HepG2 (cell line): ENCODE measurements around the gene GRIA3. TPM values are rescaled to one million over a fixed set of nuclear protein-coding genes. Genes with fewer than 3 reads are reported as not detected.

Experiments
- ATAC-seq: fragments of 200-7000 bp; cut with Tn5 transposase; 3 replicates; pipeline ENCODE4 v1.9.1; 2020; ENCODE audit warnings: mild to moderate bottlenecking, moderate library complexity
- BruUV-seq: library from RNA; stranded (reverse); fragments of 400-500 nt; replicated peaks from 2 replicates; lab custom pipeline; 2021; lab: Mats Ljungman, UMichigan
- CTCF ChIA-PET: fragments of 300-600 bp; formaldehyde crosslinking; extraction: SDS; loops from one replicate; lab custom pipeline; 2021; ENCODE audit warnings: low total read pairs, inconsistent platforms, low intra/inter-chr PET ratio; lab: Yijun Ruan, JAX
- POLR2A ChIA-PET: fragments of 350-600 bp; sonication (Branson Sonifier 250); formaldehyde crosslinking; loops from one replicate; lab custom pipeline; 2020; ENCODE audit warnings: antibody characterized with exemption, inconsistent platforms; lab: Yijun Ruan, JAX
- DNase-seq: peaks from one replicate; pipeline ENCODE4 v3.0.0-alpha.2; 2015; ENCODE audit warnings: low spot score
- FAIRE-seq: peaks from 3 replicates; lab custom pipeline; 2011; peaks lifted over from hg19 to GRCh38; lab: Jason Lieb, UNC
- H2AFZ ChIP-seq: one replicate; pipeline ENCODE4 v1.6.1; 2011; ENCODE audit warnings: low read length, inconsistent platforms
- H3K27ac ChIP-seq: fragments of 300-600 bp; 3 replicates; pipeline ENCODE4 v1.8.0; 2011; ENCODE audit warnings: mixed run types, mild to moderate bottlenecking, mixed read lengths, low read length, inconsistent platforms; ENCODE audit not compliant: insufficient read depth; ENCODE audit errors: extremely low read length
- H3K27me3 ChIP-seq, 2 experiments: fragments of 200-600 bp in 1 of 2; 2 replicates in 1 of 2; 3 replicates in 1 of 2; pipeline versions ENCODE4 v1.6.0 to v1.8.0; 2011; ENCODE audit warnings: low read length in 2 of 2, mild to moderate bottlenecking in 2 of 2, moderate library complexity in 2 of 2, inconsistent platforms in 1 of 2; ENCODE audit not compliant: insufficient read depth in 2 of 2, control insufficient read depth in 1 of 2
- H3K36me3 ChIP-seq, 2 experiments: fragments of 200-600 bp in 1 of 2; replicated peaks in 1 of 2; 2 replicates in 1 of 2; 3 replicates in 1 of 2; pipeline versions ENCODE4 v1.5.1 to v1.8.0; 2011; ENCODE audit warnings: low read length in 2 of 2, inconsistent platforms in 1 of 2; ENCODE audit not compliant: insufficient read depth in 2 of 2, control insufficient read depth in 1 of 2
- H3K4me1 ChIP-seq: 2 replicates; pipeline ENCODE4 v1.5.1; 2012; ENCODE audit warnings: low read length, inconsistent platforms; ENCODE audit not compliant: insufficient read depth
- H3K4me2 ChIP-seq: 2 replicates; pipeline ENCODE4 v1.6.0; 2011; ENCODE audit warnings: low read depth, low read length, inconsistent platforms
- H3K4me3 ChIP-seq, 3 experiments: fragments of 200-600 bp in 1 of 3; sonication (generic), shearing (Covaris generic) in 1 of 3; replicated peaks in 1 of 3; 2 replicates each; pipeline ENCODE4 v1.5.1; 2011 to 2016; ENCODE audit warnings: low read length in 3 of 3, inconsistent platforms in 2 of 3, low read depth in 2 of 3, mild to moderate bottlenecking in 2 of 3, control low read depth in 1 of 3, mixed read lengths in 1 of 3; ENCODE audit not compliant: insufficient read depth in 1 of 3
- H3K79me2 ChIP-seq: one replicate; pipeline ENCODE4 v1.6.1; 2011; ENCODE audit warnings: low read length, inconsistent platforms; ENCODE audit not compliant: insufficient read depth
- H3K9ac ChIP-seq: 2 replicates; pipeline ENCODE4 v1.6.0; 2011; ENCODE audit warnings: mild to moderate bottlenecking, low read depth, low read length, inconsistent platforms; ENCODE audit not compliant: insufficient read depth
- H3K9me3 ChIP-seq: 2 replicates; pipeline ENCODE4 v1.5.1; 2012; ENCODE audit warnings: mild to moderate bottlenecking, low read length
- H4K20me1 ChIP-seq: 2 replicates; pipeline ENCODE4 v1.6.0; 2011; ENCODE audit warnings: inconsistent platforms, mild to moderate bottlenecking, low read length, moderate library complexity; ENCODE audit not compliant: insufficient read depth
- ATAD3A ChIP-seq: sonication (generic); formaldehyde crosslinking; IDR thresholded peaks from 2 replicates; pipeline ENCODE4 v1.4.0; 2020; ENCODE audit warnings: missing genetic modification reagents
- HIVEP1 ChIP-seq: sonication (generic); formaldehyde crosslinking; IDR thresholded peaks from 2 replicates; pipeline ENCODE4 v1.4.0; 2020; ENCODE audit warnings: mild to moderate bottlenecking, missing genetic modification reagents
- JDP2 ChIP-seq: sonication (generic); formaldehyde crosslinking; IDR thresholded peaks from 2 replicates; pipeline ENCODE4 v1.8.1; 2022; ENCODE audit warnings: missing genetic modification reagents, borderline replicate concordance
- MLLT10 ChIP-seq: sonication (generic); formaldehyde crosslinking; IDR thresholded peaks from 2 replicates; pipeline ENCODE4 v1.4.0; 2020; ENCODE audit warnings: missing genetic modification reagents
- PHF5A ChIP-seq: IDR thresholded peaks from one replicate; pipeline ENCODE4 v1.6.1; 2018; ENCODE audit warnings: low read depth, missing genetic modification reagents; ENCODE audit not compliant: unreplicated experiment
- SMARCE1 ChIP-seq: fragments of 450-650 bp; IDR thresholded peaks from 2 replicates; pipeline ENCODE4 v1.6.1; 2017; ENCODE audit warnings: borderline replicate concordance
- ZNF224 ChIP-seq: sonication (generic); formaldehyde crosslinking; IDR thresholded peaks from 2 replicates; pipeline ENCODE4 v1.5.0; 2020; ENCODE audit warnings: mild to moderate bottlenecking, missing genetic modification reagents
- ZNF234 ChIP-seq: sonication (generic); formaldehyde crosslinking; conservative IDR thresholded peaks from 2 replicates; pipeline ENCODE4 v1.5.1; 2020; ENCODE audit warnings: mild to moderate bottlenecking, missing genetic modification reagents
- WGBS: methylation state at CpG from one replicate; pipeline ENCODE4 v1.1.6; 2017; ENCODE audit warnings: low lambda C conversion rate; 5-methylcytosine and 5-hydroxymethylcytosine counted together
- in situ Hi-C: cut with HindIII; loops from 2 replicates; pipeline ENCODE4 v1.10.0; 2017; ENCODE audit warnings: low pct_unique_long_range_greater_than_20kb; ENCODE audit not compliant: extremely low pct_ligation_motif_present
- intact Hi-C: fragments of 100-400 bp; cut with micrococcal nuclease; formaldehyde crosslinking; loops from one replicate; pipeline ENCODE4 v1.10.0; 2022; ENCODE audit not compliant: unreplicated experiment
- polyA plus RNA-seq, 8 experiments: library from polyadenylated mRNA; depleted of rRNA in 3 of 8; stranded (reverse) in 7 of 8; unstranded in 1 of 8; fragments of >200 nt; fragmentation: Illumina TruSeq in 4 of 8; extraction: Trizol in 4 of 8; gene quantifications; 2 replicates each; pipeline versions ENCODE4 v1.2.1 to v1.2.3, GENCODE V29; 2011 to 2016; ENCODE audit warnings: low read depth in 4 of 8, missing spikeins in 1 of 8, mixed read lengths in 1 of 8; ENCODE audit not compliant: insufficient read depth in 1 of 8
- total RNA-seq, 5 experiments: library from RNA; depleted of rRNA; stranded (reverse); fragments of >200 nt; fragmentation: Illumina TruSeq; extraction: Trizol; gene quantifications; 2 replicates each; pipeline ENCODE4 v1.2.3, GENCODE V29; 2016; ENCODE audit warnings: low read depth in 1 of 5
- TF ChIP-seq, protein P1 (sequence below), 2 experiments: sonication (generic) in 1 of 2; formaldehyde crosslinking in 1 of 2; IDR thresholded peaks; 2 replicates each; pipeline versions ENCODE4 v1.4.0 to v1.6.1; 2018 to 2020; ENCODE audit warnings: missing genetic modification reagents in 2 of 2, borderline replicate concordance in 1 of 2, low read depth in 1 of 2, mild to moderate bottlenecking in 1 of 2, missing biosample characterization in 1 of 2
- TF ChIP-seq, protein P2 (sequence below): sonication (generic); formaldehyde crosslinking; IDR thresholded peaks from 2 replicates; pipeline ENCODE4 v1.9.0; 2021; ENCODE audit warnings: missing genetic modification reagents, borderline replicate concordance
- TF ChIP-seq, protein P3 (sequence below): sonication (generic); formaldehyde crosslinking; IDR thresholded peaks from 2 replicates; pipeline ENCODE4 v1.4.0; 2020; ENCODE audit warnings: mild to moderate bottlenecking, missing genetic modification reagents, borderline replicate concordance

The GRIA3 gene
- total and polyA plus RNA-seq, 2 of the 13 experiments (the other 11 are each of a cell fraction or from before 2014, with no cell fraction given): not detected

DNA sequence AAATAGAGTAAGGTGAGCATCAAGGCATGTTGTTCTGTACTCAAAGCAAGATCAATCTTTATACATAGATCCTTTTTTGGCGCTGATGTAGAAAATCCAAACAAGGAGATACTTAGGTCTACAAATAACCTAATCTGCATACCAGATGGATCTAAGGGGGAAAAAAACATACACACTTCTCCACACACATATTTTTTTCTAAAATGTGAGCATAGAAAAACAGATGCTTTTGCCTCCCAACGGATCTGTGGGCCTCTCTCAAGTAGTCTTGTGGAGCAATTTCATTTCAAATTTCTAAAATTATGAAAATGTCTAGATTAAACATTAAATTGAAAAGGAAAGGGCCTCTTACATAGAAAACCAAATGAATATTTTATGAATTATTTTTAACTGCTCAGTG is 166.1 kb downstream of the GRIA3 start:
- Histone ChIP-seq H3K9me3 (no peaks in the 10 kb centered on the region), H3K79me2 (no peaks in the 10 kb centered on the region), H3K9ac (no peak overlapping the region)
- ATAC-seq (no peak), FAIRE-seq (no peak)
- 0% methylated on average over 2 of the region's 2 CpGs for WGBS
- TF ChIP-seq JDP2 (CRISPR knock-in tag) (no peak), ZNF234 (CRISPR knock-in tag) (no peak), ZNF224 (CRISPR knock-in tag) (no peak)
- TF ChIP-seq, protein P1, sequence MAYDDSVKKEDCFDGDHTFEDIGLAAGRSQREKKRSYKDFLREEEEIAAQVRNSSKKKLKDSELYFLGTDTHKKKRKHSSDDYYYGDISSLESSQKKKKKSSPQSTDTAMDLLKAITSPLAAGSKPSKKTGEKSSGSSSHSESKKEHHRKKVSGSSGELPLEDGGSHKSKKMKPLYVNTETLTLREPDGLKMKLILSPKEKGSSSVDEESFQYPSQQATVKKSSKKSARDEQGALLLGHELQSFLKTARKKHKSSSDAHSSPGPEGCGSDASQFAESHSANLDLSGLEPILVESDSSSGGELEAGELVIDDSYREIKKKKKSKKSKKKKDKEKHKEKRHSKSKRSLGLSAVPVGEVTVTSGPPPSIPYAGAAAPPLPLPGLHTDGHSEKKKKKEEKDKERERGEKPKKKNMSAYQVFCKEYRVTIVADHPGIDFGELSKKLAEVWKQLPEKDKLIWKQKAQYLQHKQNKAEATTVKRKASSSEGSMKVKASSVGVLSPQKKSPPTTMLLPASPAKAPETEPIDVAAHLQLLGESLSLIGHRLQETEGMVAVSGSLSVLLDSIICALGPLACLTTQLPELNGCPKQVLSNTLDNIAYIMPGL (CRISPR knock-in tag; IDR thresholded peaks at IDR 0.05; ENCODE audit: borderline replicate concordance in 1 of 2, low read depth in 1 of 2): no peak
- TF ChIP-seq, all 625 proteins: peak for 0
- no peak overlapping the region for H3K4me3 ChIP-seq
- no peaks in the 10 kb centered on the region for H3K4me1 ChIP-seq
- no peak overlapping the region for H2AFZ ChIP-seq
- POLR2A ChIA-PET: no interaction called here
- no peak for DNase-seq
- no peak overlapping the region for H3K4me2 ChIP-seq
- H4K20me1 ChIP-seq: no peaks in the 10 kb centered on the region
- intact Hi-C loops: no loop called here
- H3K36me3 ChIP-seq: no peaks in the 10 kb centered on the region
- in situ Hi-C loops: no loop called here
- no peaks in the 10 kb centered on the region for H3K27me3 ChIP-seq
- no peak overlapping the region for H3K27ac ChIP-seq
- BruUV-seq: no TSS peak
- CTCF ChIA-PET: no interaction called here

DNA sequence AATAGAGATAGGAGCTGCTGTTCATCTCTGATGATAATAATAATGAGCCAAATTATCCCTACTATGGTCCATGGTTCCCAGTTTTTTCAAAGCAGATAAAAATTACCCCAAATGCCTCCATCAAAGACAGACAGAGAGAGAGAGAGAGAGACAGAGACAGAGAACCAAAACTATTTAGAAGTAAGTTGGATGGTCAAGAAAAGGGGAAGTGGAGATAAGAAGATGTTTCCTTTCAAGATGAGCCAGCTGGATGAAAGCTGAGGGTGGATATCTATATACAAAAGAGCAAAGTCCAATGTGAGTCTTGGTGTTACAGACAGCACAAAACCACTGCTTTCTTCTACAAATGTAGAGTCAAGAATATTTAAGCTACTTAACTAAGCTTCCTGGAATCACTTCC is 173.9 kb downstream of the GRIA3 start:
- no TSS peak for BruUV-seq
- no peak overlapping the region for H3K4me3 ChIP-seq
- H3K79me2 ChIP-seq: no peaks in the 10 kb centered on the region
- no peaks in the 10 kb centered on the region for H3K4me1 ChIP-seq
- H3K9ac ChIP-seq: no peak overlapping the region
- H4K20me1 ChIP-seq: no peaks in the 10 kb centered on the region
- H3K4me2 ChIP-seq: no peak overlapping the region
- FAIRE-seq (no peak), DNase-seq (no peak), ATAC-seq (no peak)
- H3K27ac ChIP-seq: no peak overlapping the region
- H3K27me3 ChIP-seq: no peaks in the 10 kb centered on the region
- CTCF ChIA-PET: no interaction called here
- in situ Hi-C loops (no loop called here), intact Hi-C loops (no loop called here)
- POLR2A ChIA-PET: no interaction called here
- no peaks in the 10 kb centered on the region for H3K9me3 ChIP-seq
- no peaks in the 10 kb centered on the region for H3K36me3 ChIP-seq
- no peak overlapping the region for H2AFZ ChIP-seq
- TF ChIP-seq HIVEP1 (CRISPR knock-in tag) (no peak), MLLT10 (CRISPR knock-in tag) (no peak), ATAD3A (CRISPR knock-in tag) (no peak), PHF5A (CRISPR knock-in tag) (no peak), SMARCE1 (no peak)
- TF ChIP-seq, protein P2, sequence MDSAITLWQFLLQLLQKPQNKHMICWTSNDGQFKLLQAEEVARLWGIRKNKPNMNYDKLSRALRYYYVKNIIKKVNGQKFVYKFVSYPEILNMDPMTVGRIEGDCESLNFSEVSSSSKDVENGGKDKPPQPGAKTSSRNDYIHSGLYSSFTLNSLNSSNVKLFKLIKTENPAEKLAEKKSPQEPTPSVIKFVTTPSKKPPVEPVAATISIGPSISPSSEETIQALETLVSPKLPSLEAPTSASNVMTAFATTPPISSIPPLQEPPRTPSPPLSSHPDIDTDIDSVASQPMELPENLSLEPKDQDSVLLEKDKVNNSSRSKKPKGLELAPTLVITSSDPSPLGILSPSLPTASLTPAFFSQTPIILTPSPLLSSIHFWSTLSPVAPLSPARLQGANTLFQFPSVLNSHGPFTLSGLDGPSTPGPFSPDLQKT: no peak
- TF ChIP-seq, protein P3, sequence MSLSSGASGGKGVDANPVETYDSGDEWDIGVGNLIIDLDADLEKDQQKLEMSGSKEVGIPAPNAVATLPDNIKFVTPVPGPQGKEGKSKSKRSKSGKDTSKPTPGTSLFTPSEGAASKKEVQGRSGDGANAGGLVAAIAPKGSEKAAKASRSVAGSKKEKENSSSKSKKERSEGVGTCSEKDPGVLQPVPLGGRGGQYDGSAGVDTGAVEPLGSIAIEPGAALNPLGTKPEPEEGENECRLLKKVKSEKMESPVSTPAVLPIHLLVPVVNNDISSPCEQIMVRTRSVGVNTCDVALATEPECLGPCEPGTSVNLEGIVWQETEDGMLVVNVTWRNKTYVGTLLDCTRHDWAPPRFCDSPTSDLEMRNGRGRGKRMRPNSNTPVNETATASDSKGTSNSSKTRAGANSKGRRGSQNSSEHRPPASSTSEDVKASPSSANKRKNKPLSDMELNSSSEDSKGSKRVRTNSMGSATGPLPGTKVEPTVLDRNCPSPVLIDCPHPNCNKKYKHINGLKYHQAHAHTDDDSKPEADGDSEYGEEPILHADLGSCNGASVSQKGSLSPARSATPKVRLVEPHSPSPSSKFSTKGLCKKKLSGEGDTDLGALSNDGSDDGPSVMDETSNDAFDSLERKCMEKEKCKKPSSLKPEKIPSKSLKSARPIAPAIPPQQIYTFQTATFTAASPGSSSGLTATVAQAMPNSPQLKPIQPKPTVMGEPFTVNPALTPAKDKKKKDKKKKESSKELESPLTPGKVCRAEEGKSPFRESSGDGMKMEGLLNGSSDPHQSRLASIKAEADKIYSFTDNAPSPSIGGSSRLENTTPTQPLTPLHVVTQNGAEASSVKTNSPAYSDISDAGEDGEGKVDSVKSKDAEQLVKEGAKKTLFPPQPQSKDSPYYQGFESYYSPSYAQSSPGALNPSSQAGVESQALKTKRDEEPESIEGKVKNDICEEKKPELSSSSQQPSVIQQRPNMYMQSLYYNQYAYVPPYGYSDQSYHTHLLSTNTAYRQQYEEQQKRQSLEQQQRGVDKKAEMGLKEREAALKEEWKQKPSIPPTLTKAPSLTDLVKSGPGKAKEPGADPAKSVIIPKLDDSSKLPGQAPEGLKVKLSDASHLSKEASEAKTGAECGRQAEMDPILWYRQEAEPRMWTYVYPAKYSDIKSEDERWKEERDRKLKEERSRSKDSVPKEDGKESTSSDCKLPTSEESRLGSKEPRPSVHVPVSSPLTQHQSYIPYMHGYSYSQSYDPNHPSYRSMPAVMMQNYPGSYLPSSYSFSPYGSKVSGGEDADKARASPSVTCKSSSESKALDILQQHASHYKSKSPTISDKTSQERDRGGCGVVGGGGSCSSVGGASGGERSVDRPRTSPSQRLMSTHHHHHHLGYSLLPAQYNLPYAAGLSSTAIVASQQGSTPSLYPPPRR (CRISPR knock-in tag): no peak
